Right lobe of liver (tissue), 6 donors: Measurements from ENCODE around the gene GATA3. TPM values are rescaled to one million over a fixed set of nuclear protein-coding genes. Genes with fewer than 3 reads are reported as not detected.

Experiments
- ATAC-seq, 4 donors: fragments of 200-7000 bp; cut with Tn5 transposase; one replicate each; pipeline ENCODE4 v1.9.1; 2020; ENCODE audit warnings: mild to moderate bottlenecking in 4 of 4, moderate library complexity in 4 of 4
- DNase-seq, 3 donors: peaks; one replicate each; pipeline ENCODE4 v3.0.0-alpha.2; 2020
- H3K27ac ChIP-seq, 3 donors: fragments of 200-600 bp; one replicate each; pipeline ENCODE4 v1.8.0; 2022
- H3K27me3 ChIP-seq, 2 donors: fragments of 200-600 bp; one replicate each; pipeline ENCODE4 v1.8.0; 2022
- H3K36me3 ChIP-seq, 4 donors: fragments of 200-600 bp; sonication (generic) in 1 of 4; one replicate each; pipeline versions ENCODE4 v1.5.1 to v1.8.0; 2017 to 2022; ENCODE audit warnings: control low read depth in 1 of 4
- H3K4me1 ChIP-seq, 4 donors: fragments of 200-600 bp; sonication (generic) in 1 of 4; one replicate each; pipeline versions ENCODE4 v1.5.1 to v1.8.0; 2017 to 2022; ENCODE audit warnings: control low read depth in 1 of 4
- H3K4me3 ChIP-seq, 3 donors: fragments of 200-600 bp; one replicate each; pipeline ENCODE4 v1.8.0; 2022
- H3K9me3 ChIP-seq, 4 donors: fragments of 200-600 bp; sonication (generic) in 1 of 4; one replicate each; pipeline versions ENCODE4 v1.5.1 to v1.8.0; 2017 to 2022; ENCODE audit warnings: control low read depth in 1 of 4
- CTCF ChIP-seq, 4 donors: fragments of 200-600 bp in 3 of 4; fragments of 450-650 bp in 1 of 4; IDR thresholded peaks; one replicate each; pipeline versions ENCODE4 v1.5.1 to v1.8.0; 2016 to 2022; ENCODE audit warnings: antibody characterized with exemption in 4 of 4, mild to moderate bottlenecking in 2 of 4
- POLR2A ChIP-seq: fragments of 450-650 bp; IDR thresholded peaks from one replicate; pipeline ENCODE4 v1.6.1; 2017; ENCODE audit warnings: antibody characterized with exemption, mild to moderate bottlenecking
- WGBS: methylation state at CpG from one replicate; pipeline ENCODE4 v1.1.6; 2018; ENCODE audit warnings: low coverage, low lambda C conversion rate; ENCODE audit not compliant: insufficient coverage; ENCODE audit errors: missing lambda C conversion rate; 5-methylcytosine and 5-hydroxymethylcytosine counted together
- intact Hi-C, 2 donors: fragments of 100-400 bp; cut with DNase I; formaldehyde crosslinking; loops; one replicate each; pipeline versions ENCODE4 v1.11.2 to v1.14.1; 2022
- total RNA-seq, 6 experiments: library from RNA; depleted of rRNA in 2 of 6; stranded (reverse); fragments of >200 nt in 2 of 6; fragmentation: NEBNext Ultra II Directional in 3 of 6; extraction: Animal tissue kit (Norgen Biotek cat#: 25700) in 3 of 6; gene quantifications; one replicate each; pipeline versions ENCODE4 v1.1.0 to v1.2.4, GENCODE V29; 2016 to 2023
- donor health status: DM: no; HTN: yes; CAD: no.
- donor health status: DM: no; HTN: no; CAD: no.
- donor health status: DM: no; HTN: no; CAD: no.
- donor health status: DM: no; HTN: yes; CAD: no.
- donor health status: DM: no; HTN: yes; CAD: no.

Gene GATA3
- total RNA-seq, 6 experiments from 2014 or later = 0.26 to 1.0 (median 0.53) TPM; not detected in 1

GRCh38 chr10:8071006-8071405 lies 16.5 kb downstream of the GATA3 start:
- ATAC-seq (no peak), DNase-seq (no peak)
- Histone ChIP-seq H3K4me3 (no peak overlapping the region), H3K4me1 (no peaks in the 10 kb centered on the region), H3K9me3 (no peaks in the 10 kb centered on the region), H3K27me3 (no peaks in the 10 kb centered on the region), H3K27ac (no peak overlapping the region), H3K36me3 (no peaks in the 10 kb centered on the region)
- intact Hi-C loops = no loop called here
- no peak for TF ChIP-seq CTCF (IDR thresholded peaks at IDR 0.05)
- TF ChIP-seq POLR2A = no peak
- WGBS = 60% methylated on average over 3 of the region's 3 CpGs

GRCh38 chr10:8071666-8072065 lies 17.2 kb downstream of the GATA3 start:
- WGBS = 48% methylated on average over 5 of the region's 5 CpGs
- TF ChIP-seq CTCF (IDR thresholded peaks at IDR 0.05) (no peak), POLR2A (no peak)
- intact Hi-C loops = no loop called here
- H3K36me3 ChIP-seq = no peaks in the 10 kb centered on the region
- no peaks in the 10 kb centered on the region for H3K27me3 ChIP-seq
- no peak for ATAC-seq
- no peak for DNase-seq
- H3K4me1 ChIP-seq = no peaks in the 10 kb centered on the region
- no peak overlapping the region for H3K27ac ChIP-seq
- no peaks in the 10 kb centered on the region for H3K9me3 ChIP-seq
- no peak overlapping the region for H3K4me3 ChIP-seq

- Histone ChIP-seq H3K4me3 (no peak overlapping the region), H3K27ac (no peak overlapping the region), H3K36me3 (no peaks in the 10 kb centered on the region), H3K27me3 (no peaks in the 10 kb centered on the region), H3K4me1 (no peaks in the 10 kb centered on the region), H3K9me3 (no peaks in the 10 kb centered on the region)
- TF ChIP-seq CTCF (IDR thresholded peaks at IDR 0.05) (no peak), POLR2A (no peak)
- ATAC-seq (no peak), DNase-seq (no peak)
- intact Hi-C loops = no loop called here
- no CpG with 5 or more reads among the region's 4 CpGs for WGBS
Observed at GRCh38 chr10:8072211-8072610, 17.7 kb downstream of the GATA3 start.

GRCh38 chr10:8073691-8074416 lies 19.4 kb downstream of the GATA3 start:
- ATAC-seq = no peak

More at GRCh38 chr10:8073691-8074416, 19.4 kb downstream of the GATA3 start:
- Histone ChIP-seq H3K36me3 (no peaks in the 10 kb centered on the region), H3K9me3 (no peaks in the 10 kb centered on the region), H3K27me3 (no peaks in the 10 kb centered on the region), H3K4me3 (no peak overlapping the region), H3K4me1 (no peaks in the 10 kb centered on the region), H3K27ac (no peak overlapping the region)
- intact Hi-C loops = no loop called here
- TF ChIP-seq POLR2A = no peak
- TF ChIP-seq CTCF (IDR thresholded peaks at IDR 0.05) = no peak
- 82% methylated on average over 12 of the region's 15 CpGs for WGBS
- no peak for DNase-seq
